H4 (cell line): ENCODE measurements around the gene FHOD3. TPM values are rescaled to one million over a fixed set of nuclear protein-coding genes. Genes with fewer than 3 reads are reported as not detected.

ENCODE experiments used
- DNase-seq: peaks from one replicate; pipeline ENCODE4 v3.0.0-alpha.2; 2015; ENCODE audit warnings: low spot score
- total RNA-seq: library from RNA; depleted of rRNA; stranded (reverse); fragments of >200 nt; shearing (Covaris generic); gene quantifications from 2 replicates; pipeline ENCODE4 v1.2.3, GENCODE V29; 2014

Gene FHOD3
- total RNA-seq, 1 experiment from 2014 or later, result 6.1 TPM

- DNase-seq, result no peak
Measured at GRCh38 chr18:36322734-36323133, 25.2 kb downstream of the FHOD3 start.

GRCh38 chr18:36323421-36323820 lies 25.9 kb downstream of the FHOD3 start:
- DNase-seq, result no peak

- no peak for DNase-seq
Measured at GRCh38 chr18:36325846-36326245, 28.3 kb downstream of the FHOD3 start.

GRCh38 chr18:36326771-36327170 lies 29.3 kb downstream of the FHOD3 start:
- no peak for DNase-seq

GRCh38 chr18:36327352-36328316 lies 30.1 kb downstream of the FHOD3 start:
- no peak for DNase-seq

- DNase-seq, result no peak
Measured at GRCh38 chr18:36328385-36328858, 30.9 kb downstream of the FHOD3 start.

- DNase-seq, result no peak
Measured at GRCh38 chr18:36328916-36329315, 31.4 kb downstream of the FHOD3 start.

- no peak for DNase-seq
Measured at GRCh38 chr18:36329684-36330434, 32.3 kb downstream of the FHOD3 start.

- no peak for DNase-seq
Measured at GRCh38 chr18:36330435-36331052, 33.0 kb downstream of the FHOD3 start.

GRCh38 chr18:36331521-36331971 lies 34.0 kb downstream of the FHOD3 start:
- DNase-seq, result no peak

GRCh38 chr18:36333414-36333813 lies 35.9 kb downstream of the FHOD3 start:
- peak; percentile 32 for DNase-seq

GRCh38 chr18:36334798-36335197 lies 37.3 kb downstream of the FHOD3 start:
- no peak for DNase-seq

- no peak for DNase-seq
Measured at GRCh38 chr18:36335476-36336279, 38.2 kb downstream of the FHOD3 start.

GRCh38 chr18:36337679-36338402 lies 40.3 kb downstream of the FHOD3 start:
- no peak for DNase-seq

GRCh38 chr18:36338403-36338933 lies 41.0 kb downstream of the FHOD3 start:
- no peak for DNase-seq

GRCh38 chr18:36340246-36340645 lies 42.7 kb downstream of the FHOD3 start:
- DNase-seq, result no peak

GRCh38 chr18:36341944-36342343 lies 44.4 kb downstream of the FHOD3 start:
- DNase-seq, result no peak

GRCh38 chr18:36348331-36348730 lies 50.8 kb downstream of the FHOD3 start:
- DNase-seq, result no peak

- DNase-seq, result no peak
Measured at GRCh38 chr18:36348971-36349417, 51.5 kb downstream of the FHOD3 start.

GRCh38 chr18:36349552-36349951 lies 52.0 kb downstream of the FHOD3 start:
- no peak for DNase-seq
